Measurements from ENCODE around the gene ZNF117.
A peak's percentile ranks its signal among the peaks of the same experiment; 100 is the strongest.
"Not testable (repeated sequence)": the region's sequence is repeated elsewhere in the genome, so short reads cannot be mapped to it uniquely, and the experiment has no call there.

The ZNF117 gene

DNA sequence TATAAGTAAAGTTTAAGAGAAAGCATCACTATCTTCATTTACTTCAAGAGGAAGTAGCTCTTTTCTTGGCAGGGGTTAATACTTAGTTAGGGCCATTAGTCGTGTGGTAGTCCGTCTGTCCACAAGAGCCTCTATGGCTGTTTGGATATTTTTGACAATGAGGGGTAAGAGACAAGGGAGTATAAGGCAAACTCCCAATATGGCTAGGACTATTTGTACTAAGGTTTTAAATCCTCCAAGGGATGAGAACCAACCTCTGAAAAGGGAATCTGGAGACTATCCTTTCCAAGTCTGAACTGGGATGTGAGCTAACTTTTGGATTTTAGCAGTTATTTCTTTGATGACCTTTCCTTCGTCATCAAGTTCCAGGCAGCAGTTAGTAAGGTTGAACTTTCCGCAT lies at the start of gene ZNF117:
TSS of gene ZNF117 (minus strand) at position 101 of the 400 bp plus-strand sequence.
- no peak for FAIRE-seq

- FAIRE-seq: not testable (repeated sequence)
Measured at GRCh38 chr7:65038767-65039166, 47.9 kb upstream of the ZNF117 start.

GRCh38 chr7:65037740-65038688 lies 47.2 kb upstream of the ZNF117 start:
- FAIRE-seq: no peak

DNA sequence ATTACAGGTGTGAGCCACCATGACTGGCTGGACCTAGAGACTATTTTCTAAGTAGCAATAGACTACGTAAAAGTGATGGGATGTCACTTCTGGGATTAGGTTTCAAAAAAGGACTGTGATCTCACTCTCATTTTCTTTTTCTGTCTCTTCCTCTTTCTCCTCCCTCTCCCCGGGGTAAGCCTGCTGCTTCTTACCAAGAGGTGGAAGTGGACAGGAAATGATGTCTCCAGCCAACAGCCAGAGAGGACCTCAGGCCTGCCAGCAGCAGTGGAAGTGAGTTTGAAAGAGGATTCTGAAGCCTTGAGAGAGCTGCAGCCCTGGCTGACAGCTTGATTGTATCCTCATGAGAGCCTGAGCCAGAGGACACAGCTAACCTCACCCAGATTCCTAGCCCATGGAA lies 45.7 kb upstream of the ZNF117 start:
- not testable (repeated sequence) for FAIRE-seq

GRCh38 chr7:65035469-65035868 lies 44.6 kb upstream of the ZNF117 start:
- FAIRE-seq: not testable (repeated sequence)

DNA sequence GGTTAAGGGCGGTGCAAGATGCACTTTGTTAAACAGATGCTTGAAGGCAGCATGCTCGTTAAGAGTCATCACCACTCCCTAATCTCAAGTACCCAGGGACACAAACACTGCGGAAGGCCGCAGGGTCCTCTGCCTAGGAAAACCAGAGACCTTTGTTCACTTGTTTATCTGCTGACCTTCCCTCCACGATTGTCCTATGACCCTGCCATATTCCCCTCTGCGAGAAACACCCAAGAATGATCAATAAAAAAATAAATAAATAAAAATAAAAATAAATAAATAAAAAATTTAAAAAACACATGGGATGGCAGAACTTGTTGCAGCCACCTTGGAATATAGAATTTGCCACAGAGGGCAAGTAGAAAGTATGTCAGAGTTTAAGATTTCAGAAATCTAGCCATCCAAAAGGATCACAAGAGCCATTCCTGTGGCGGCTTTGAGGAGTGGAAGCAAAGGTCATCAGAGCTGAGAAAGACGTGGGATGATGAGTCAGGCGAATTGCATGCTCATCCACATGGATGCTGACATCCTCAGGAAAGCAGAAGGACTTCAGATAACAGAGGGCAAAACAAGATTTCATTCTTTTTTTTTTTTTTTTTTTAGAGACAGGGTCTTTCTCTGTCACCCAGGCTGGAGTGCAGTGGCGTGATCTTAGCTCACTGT lies 43.4 kb upstream of the ZNF117 start:
- not testable (repeated sequence) for FAIRE-seq

DNA sequence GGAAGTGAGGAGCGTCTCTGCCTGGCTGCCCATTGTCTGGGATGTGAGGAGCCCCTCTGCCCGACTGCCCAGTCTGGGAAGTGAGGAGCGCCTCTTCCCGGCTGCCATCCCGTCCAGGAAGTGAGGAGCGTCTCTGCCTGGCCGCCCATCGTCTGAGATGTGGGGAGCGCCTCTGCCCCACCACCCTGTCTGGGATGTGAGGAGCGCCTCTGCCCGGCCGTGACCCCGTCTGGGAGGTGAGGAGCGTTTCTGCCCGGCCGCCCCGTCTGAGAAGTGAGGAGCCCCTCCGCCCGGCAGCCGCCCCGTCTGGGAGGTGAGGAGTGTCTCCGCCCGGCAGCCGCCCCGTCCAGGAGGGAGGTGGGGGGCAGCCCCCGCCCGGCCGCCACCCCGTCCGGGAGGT lies 42.6 kb upstream of the ZNF117 start:
- FAIRE-seq: not testable (repeated sequence)

- not testable (repeated sequence) for FAIRE-seq
Measured at GRCh38 chr7:65025023-65025422, 34.2 kb upstream of the ZNF117 start.

GRCh38 chr7:65020978-65021377 lies 30.1 kb upstream of the ZNF117 start:
- FAIRE-seq: not testable (repeated sequence)

- FAIRE-seq: not testable (repeated sequence)
Measured at GRCh38 chr7:65009881-65010280, 19.0 kb upstream of the ZNF117 start.

DNA sequence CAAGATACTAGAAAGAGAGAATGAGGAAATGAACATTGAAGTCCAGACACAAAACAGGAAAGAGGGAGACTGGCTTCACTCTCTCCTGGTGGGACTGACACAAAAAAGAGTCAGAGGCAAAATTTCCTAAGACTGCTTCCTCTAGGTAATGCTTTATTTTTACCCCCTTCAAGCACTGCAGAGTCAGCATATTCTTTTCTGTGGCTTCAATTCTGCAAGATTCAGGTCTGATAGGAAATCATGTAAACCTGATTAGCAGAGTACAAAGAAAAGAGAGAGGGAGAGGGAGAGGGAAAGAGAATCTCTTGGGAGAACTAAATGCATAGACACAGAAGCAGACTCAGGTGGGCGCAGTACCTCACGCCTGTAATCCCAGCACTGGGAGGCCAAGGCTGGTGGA lies 18.6 kb upstream of the ZNF117 start:
- not testable (repeated sequence) for FAIRE-seq

GRCh38 chr7:65007036-65007435 lies 16.2 kb upstream of the ZNF117 start:
- not testable (repeated sequence) for FAIRE-seq

GRCh38 chr7:65006094-65006992 lies 15.5 kb upstream of the ZNF117 start, which contains the start of gene ERV3-1:
ERV3-1 (minus strand) TSS chr7:65006687; CDS start chr7:64993026, 13,661 bp downstream.
- peak; percentile 90 for FAIRE-seq

DNA sequence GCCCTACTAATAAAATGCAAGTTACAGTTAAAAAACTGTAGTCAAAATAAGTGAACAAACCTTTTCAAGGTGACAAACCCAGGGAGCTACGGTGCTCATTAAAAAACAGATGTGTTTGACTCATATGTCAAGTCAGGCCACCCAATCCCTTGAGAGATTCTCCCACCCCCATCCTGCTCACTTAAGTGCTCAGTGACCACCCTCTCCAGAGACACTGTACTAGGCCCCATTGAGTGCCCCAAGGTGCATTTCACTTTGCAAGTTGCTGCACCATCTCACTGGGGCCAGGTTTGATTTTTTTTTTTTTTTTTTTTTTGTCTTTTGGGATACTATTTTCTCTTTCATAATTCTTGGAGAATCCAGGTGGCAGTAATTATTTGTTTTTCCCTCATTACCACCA lies 13.7 kb upstream of the ZNF117 start:
- FAIRE-seq: no peak

DNA sequence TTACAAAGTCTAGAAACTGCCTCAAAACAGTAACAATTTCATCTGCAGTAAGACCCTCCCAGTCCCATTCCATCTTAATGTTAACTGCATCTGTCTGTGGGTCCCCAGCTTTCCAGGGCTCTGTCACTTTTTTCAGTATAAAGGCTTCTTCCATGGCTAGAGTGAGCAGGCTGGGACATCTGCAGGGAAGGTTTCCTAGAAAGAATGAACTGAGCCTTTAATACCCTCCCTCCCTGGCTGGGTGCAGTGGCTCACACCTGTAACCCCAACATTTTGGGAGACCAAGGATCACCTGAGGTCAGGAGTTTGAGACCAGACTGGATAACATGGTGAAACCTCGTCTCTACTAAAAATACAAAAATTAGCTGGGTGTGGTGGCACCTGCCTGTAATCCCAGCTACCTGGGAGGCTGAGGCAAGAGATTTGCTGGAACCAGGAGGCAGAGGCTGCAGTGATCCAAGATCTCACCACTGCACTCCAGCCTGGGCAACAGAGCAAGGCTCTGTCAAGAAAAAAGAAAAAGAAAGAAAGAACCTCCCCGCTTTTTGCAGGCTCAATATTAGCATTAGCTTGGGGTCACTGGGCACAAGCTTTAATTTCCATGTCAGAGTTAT lies 12.2 kb upstream of the ZNF117 start:
- FAIRE-seq: no peak

GRCh38 chr7:65001291-65001814 lies 10.5 kb upstream of the ZNF117 start:
- FAIRE-seq: no peak

GRCh38 chr7:64999165-65000004 lies 8.5 kb upstream of the ZNF117 start:
- FAIRE-seq: no peak

DNA sequence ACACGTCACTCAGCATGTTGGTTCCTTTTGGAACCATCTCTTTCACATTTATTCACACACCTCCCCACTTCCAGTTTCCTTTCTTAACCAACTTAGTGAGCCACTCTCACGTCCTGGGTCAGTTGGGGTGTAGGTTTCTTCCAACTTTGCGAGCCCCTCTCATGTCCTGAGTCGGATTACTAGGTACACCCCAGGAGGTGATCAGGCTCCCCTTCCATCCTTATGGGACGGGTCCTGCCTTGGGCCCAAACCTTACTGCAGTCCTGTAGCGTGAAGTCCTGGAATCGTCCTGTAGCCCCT lies 8.0 kb upstream of the ZNF117 start:
- FAIRE-seq: no peak

- no peak for FAIRE-seq
Measured at GRCh38 chr7:64997927-64998391, 7.1 kb upstream of the ZNF117 start.

- no peak for FAIRE-seq
Measured at GRCh38 chr7:64997164-64997908, 6.5 kb upstream of the ZNF117 start.

Measured in endometrium (tissue), 2 donors.